ENCODE results near the gene MYCN. TPM values are rescaled to one million over a fixed set of nuclear protein-coding genes. Genes with fewer than 3 reads are reported as not detected.

Gene MYCN
- total and polyA plus RNA-seq, 9 donors = 1.2 to 7.0 (median 2.7) TPM

GRCh38 chr2:15985531-15985930 lies 45.2 kb downstream of the MYCN start:
- intact Hi-C loops (cut with DNase I) = no loop called here
- no peaks in the 10 kb centered on the region for H3K9me3 ChIP-seq
- no peaks in the 10 kb centered on the region for H3K4me1 ChIP-seq (ENCODE audit: insufficient read depth)
- no peak overlapping the region for H3K4me3 ChIP-seq
- TF ChIP-seq CTCF (IDR thresholded peaks at IDR 0.05) (no peak), EP300 (IDR thresholded peaks at IDR 0.05) (no peak)
- no peaks in the 10 kb centered on the region for H3K36me3 ChIP-seq
- no peaks in the 10 kb centered on the region for H3K27me3 ChIP-seq
- no peak for DNase-seq
- H3K27ac ChIP-seq = no peak overlapping the region
- 94 to 96% (median 94%) methylated on average over 7 of the region's 7 CpGs for WGBS, 3 donors

GRCh38 chr2:15986068-15986560 lies 45.8 kb downstream of the MYCN start:
- Histone ChIP-seq H3K4me3 (no peak overlapping the region), H3K27me3 (no peaks in the 10 kb centered on the region), H3K27ac (no peak overlapping the region), H3K36me3 (no peaks in the 10 kb centered on the region), H3K4me1 (ENCODE audit: insufficient read depth) (no peaks in the 10 kb centered on the region), H3K9me3 (no peaks in the 10 kb centered on the region)
- WGBS, 3 donors = 50 to 62% (median 51%) methylated on average over 9 of the region's 9 CpGs
- TF ChIP-seq POLR2A (IDR thresholded peaks at IDR 0.05) (no peak), CTCF (IDR thresholded peaks at IDR 0.05) (no peak), EP300 (IDR thresholded peaks at IDR 0.05) (no peak)
- intact Hi-C loops (cut with DNase I) = no loop called here
- no peak for DNase-seq

DNA sequence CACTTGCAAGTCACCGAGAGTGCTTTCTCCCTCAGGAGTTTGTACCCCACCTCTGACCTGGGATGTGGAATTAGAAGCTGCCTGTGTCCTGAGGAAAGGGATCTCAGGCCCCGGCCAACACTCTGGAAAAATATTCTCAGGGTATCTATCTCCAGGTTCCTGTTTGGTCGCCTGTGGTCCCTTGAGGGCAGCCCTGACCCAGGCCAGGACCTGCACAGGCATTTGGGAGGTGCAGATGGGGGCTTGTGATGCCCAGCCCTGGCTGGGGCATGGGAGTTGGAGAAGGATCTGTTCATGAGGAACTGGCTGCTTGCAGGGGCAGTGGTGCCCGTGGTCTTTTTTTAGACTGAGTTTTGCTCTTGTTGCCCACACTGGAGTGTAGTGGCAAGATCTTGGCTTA lies 46.3 kb downstream of the MYCN start:
- no peaks in the 10 kb centered on the region for H3K9me3 ChIP-seq
- TF ChIP-seq CTCF (IDR thresholded peaks at IDR 0.05) (no peak), POLR2A (IDR thresholded peaks at IDR 0.05) (no peak), EP300 (IDR thresholded peaks at IDR 0.05) (no peak)
- intact Hi-C loops (cut with DNase I) = no loop called here

GRCh38 chr2:15988733-15989132 lies 48.4 kb downstream of the MYCN start:
- 65 to 76% (median 73%) methylated on average over 5 of the region's 5 CpGs for WGBS, 3 donors
- Histone ChIP-seq H3K4me1 (ENCODE audit: insufficient read depth) (no peaks in the 10 kb centered on the region), H3K36me3 (no peaks in the 10 kb centered on the region), H3K4me3 (no peak overlapping the region), H3K9me3 (no peaks in the 10 kb centered on the region), H3K27ac (no peak overlapping the region), H3K27me3 (no peaks in the 10 kb centered on the region)
- TF ChIP-seq POLR2A (IDR thresholded peaks at IDR 0.05) (no peak), EP300 (IDR thresholded peaks at IDR 0.05) (no peak), CTCF (IDR thresholded peaks at IDR 0.05) (no peak)
- no peak for DNase-seq
- intact Hi-C loops (cut with DNase I) = no loop called here

More for the DNA sequence above, 46.3 kb downstream of the MYCN start:
- Histone ChIP-seq H3K27me3 (no peaks in the 10 kb centered on the region), H3K4me3 (no peak overlapping the region), H3K36me3 (no peaks in the 10 kb centered on the region), H3K27ac (no peak overlapping the region), H3K4me1 (ENCODE audit: insufficient read depth) (no peaks in the 10 kb centered on the region)
- no peak for DNase-seq
- 75 to 91% (median 82%) methylated on average over 4 of the region's 4 CpGs for WGBS, 3 donors

All from ovary (tissue), 9 donors.